ENCODE results near the gene DIS3L2.

The DIS3L2 gene

GRCh38 chr2:232061265-232061664 is 99.8 kb downstream of the DIS3L2 start:
- peaks cover 5% of the 10 kb centered on the region for H3K9me3 Mint-ChIP-seq
- H3K27me3 Mint-ChIP-seq = no peaks in the 10 kb centered on the region
- H3K4me1 Mint-ChIP-seq (ENCODE audit: low read depth) = peaks cover 35% of the 10 kb centered on the region
- H3K36me3 Mint-ChIP-seq (ENCODE audit: low read depth) = peaks cover 20% of the 10 kb centered on the region
- no peak overlapping the region for H3K27ac Mint-ChIP-seq
- no peak overlapping the region for H3K4me3 Mint-ChIP-seq

GRCh38 chr2:232073026-232073425 is 111.5 kb downstream of the DIS3L2 start:
- H3K9me3 Mint-ChIP-seq = no peaks in the 10 kb centered on the region
- no peak overlapping the region for H3K27ac Mint-ChIP-seq
- H3K36me3 Mint-ChIP-seq (ENCODE audit: low read depth) = no peaks in the 10 kb centered on the region
- H3K4me1 Mint-ChIP-seq (ENCODE audit: low read depth) = peaks cover 41% of the 10 kb centered on the region
- H3K27me3 Mint-ChIP-seq = no peaks in the 10 kb centered on the region
- H3K4me3 Mint-ChIP-seq = no peak overlapping the region

GRCh38 chr2:232073699-232074098 is 112.2 kb downstream of the DIS3L2 start:
- Mint-ChIP-seq H3K4me3 (no peak overlapping the region), H3K36me3 (ENCODE audit: low read depth) (no peaks in the 10 kb centered on the region), H3K9me3 (no peaks in the 10 kb centered on the region), H3K27me3 (no peaks in the 10 kb centered on the region), H3K27ac (no peak overlapping the region), H3K4me1 (ENCODE audit: low read depth) (peaks cover 41% of the 10 kb centered on the region)

- H3K4me1 Mint-ChIP-seq (ENCODE audit: low read depth) = peaks cover 41% of the 10 kb centered on the region
- no peak overlapping the region for H3K27ac Mint-ChIP-seq
- H3K27me3 Mint-ChIP-seq = no peaks in the 10 kb centered on the region
- H3K9me3 Mint-ChIP-seq = no peaks in the 10 kb centered on the region
- H3K36me3 Mint-ChIP-seq (ENCODE audit: low read depth) = peaks cover 3% of the 10 kb centered on the region
- H3K4me3 Mint-ChIP-seq = no peak overlapping the region
Measured at GRCh38 chr2:232075080-232075479, 113.6 kb downstream of the DIS3L2 start.

- no peaks in the 10 kb centered on the region for H3K9me3 Mint-ChIP-seq
- H3K36me3 Mint-ChIP-seq (ENCODE audit: low read depth) = peaks cover 5% of the 10 kb centered on the region
- no peaks in the 10 kb centered on the region for H3K27me3 Mint-ChIP-seq
- H3K4me1 Mint-ChIP-seq (ENCODE audit: low read depth) = peaks cover 41% of the 10 kb centered on the region
- H3K4me3 Mint-ChIP-seq = no peak overlapping the region
- peak overlapping the region; percentile 64 for H3K27ac Mint-ChIP-seq
Measured at GRCh38 chr2:232075859-232076258, 114.3 kb downstream of the DIS3L2 start.

- Mint-ChIP-seq H3K27me3 (no peaks in the 10 kb centered on the region), H3K27ac (peak overlapping the region; percentile 64), H3K4me1 (ENCODE audit: low read depth) (peaks cover 39% of the 10 kb centered on the region), H3K36me3 (ENCODE audit: low read depth) (peaks cover 9% of the 10 kb centered on the region), H3K9me3 (no peaks in the 10 kb centered on the region), H3K4me3 (no peak overlapping the region)
Measured at GRCh38 chr2:232076272-232076671, 114.8 kb downstream of the DIS3L2 start.

GRCh38 chr2:232076736-232077135 is 115.2 kb downstream of the DIS3L2 start:
- Mint-ChIP-seq H3K27ac (no peak overlapping the region), H3K36me3 (ENCODE audit: low read depth) (peaks cover 12% of the 10 kb centered on the region), H3K4me3 (no peak overlapping the region), H3K27me3 (no peaks in the 10 kb centered on the region), H3K9me3 (no peaks in the 10 kb centered on the region), H3K4me1 (ENCODE audit: low read depth) (peaks cover 34% of the 10 kb centered on the region)

- Mint-ChIP-seq H3K27me3 (no peaks in the 10 kb centered on the region), H3K36me3 (ENCODE audit: low read depth) (peaks cover 37% of the 10 kb centered on the region), H3K9me3 (peaks cover 4% of the 10 kb centered on the region), H3K27ac (no peak overlapping the region), H3K4me3 (no peak overlapping the region), H3K4me1 (ENCODE audit: low read depth) (no peaks in the 10 kb centered on the region)
Measured at GRCh38 chr2:232085164-232085563, 123.7 kb downstream of the DIS3L2 start.

GRCh38 chr2:232085826-232086425 is 124.4 kb downstream of the DIS3L2 start:
- peaks cover 39% of the 10 kb centered on the region for H3K36me3 Mint-ChIP-seq (ENCODE audit: low read depth)
- H3K27me3 Mint-ChIP-seq = no peaks in the 10 kb centered on the region
- no peak overlapping the region for H3K4me3 Mint-ChIP-seq
- H3K4me1 Mint-ChIP-seq (ENCODE audit: low read depth) = no peaks in the 10 kb centered on the region
- no peak overlapping the region for H3K27ac Mint-ChIP-seq
- peaks cover 4% of the 10 kb centered on the region for H3K9me3 Mint-ChIP-seq

- Mint-ChIP-seq H3K27ac (no peak overlapping the region), H3K36me3 (ENCODE audit: low read depth) (peaks cover 50% of the 10 kb centered on the region), H3K4me1 (ENCODE audit: low read depth) (no peaks in the 10 kb centered on the region), H3K4me3 (no peak overlapping the region), H3K9me3 (peaks cover 10% of the 10 kb centered on the region), H3K27me3 (no peaks in the 10 kb centered on the region)
Measured at GRCh38 chr2:232088771-232089170, 127.3 kb downstream of the DIS3L2 start.

GRCh38 chr2:232094201-232094600 is 132.7 kb downstream of the DIS3L2 start:
- H3K36me3 Mint-ChIP-seq (ENCODE audit: low read depth) = peaks cover 87% of the 10 kb centered on the region
- peaks cover 27% of the 10 kb centered on the region for H3K9me3 Mint-ChIP-seq

GRCh38 chr2:232094883-232095282 is 133.4 kb downstream of the DIS3L2 start:
- H3K4me3 Mint-ChIP-seq = no peak overlapping the region
- H3K36me3 Mint-ChIP-seq (ENCODE audit: low read depth) = peaks cover 86% of the 10 kb centered on the region

More at GRCh38 chr2:232094201-232094600, 132.7 kb downstream of the DIS3L2 start:
- H3K4me1 Mint-ChIP-seq (ENCODE audit: low read depth) = no peaks in the 10 kb centered on the region
- H3K27me3 Mint-ChIP-seq = no peaks in the 10 kb centered on the region
- no peak overlapping the region for H3K4me3 Mint-ChIP-seq
- H3K27ac Mint-ChIP-seq = no peak overlapping the region

GRCh38 chr2:232097260-232097659 is 135.7 kb downstream of the DIS3L2 start:
- Mint-ChIP-seq H3K36me3 (ENCODE audit: low read depth) (peaks cover 77% of the 10 kb centered on the region), H3K27me3 (no peaks in the 10 kb centered on the region), H3K27ac (no peak overlapping the region), H3K4me1 (ENCODE audit: low read depth) (no peaks in the 10 kb centered on the region), H3K4me3 (no peak overlapping the region), H3K9me3 (peaks cover 27% of the 10 kb centered on the region)

More at GRCh38 chr2:232094883-232095282, 133.4 kb downstream of the DIS3L2 start:
- Mint-ChIP-seq H3K9me3 (peaks cover 27% of the 10 kb centered on the region), H3K4me1 (ENCODE audit: low read depth) (no peaks in the 10 kb centered on the region), H3K27ac (no peak overlapping the region), H3K27me3 (no peaks in the 10 kb centered on the region)

- Mint-ChIP-seq H3K27me3 (no peaks in the 10 kb centered on the region), H3K36me3 (ENCODE audit: low read depth) (peaks cover 72% of the 10 kb centered on the region), H3K4me3 (no peak overlapping the region), H3K27ac (no peak overlapping the region), H3K4me1 (ENCODE audit: low read depth) (no peaks in the 10 kb centered on the region), H3K9me3 (peaks cover 27% of the 10 kb centered on the region)
Measured at GRCh38 chr2:232097758-232098157, 136.2 kb downstream of the DIS3L2 start.

GRCh38 chr2:232102380-232102779 is 140.9 kb downstream of the DIS3L2 start:
- Mint-ChIP-seq H3K4me3 (no peak overlapping the region), H3K4me1 (ENCODE audit: low read depth) (no peaks in the 10 kb centered on the region), H3K9me3 (no peaks in the 10 kb centered on the region), H3K27me3 (no peaks in the 10 kb centered on the region), H3K36me3 (ENCODE audit: low read depth) (peaks cover 42% of the 10 kb centered on the region), H3K27ac (no peak overlapping the region)

GRCh38 chr2:232103140-232103737 is 141.7 kb downstream of the DIS3L2 start:
- no peaks in the 10 kb centered on the region for H3K9me3 Mint-ChIP-seq
- no peak overlapping the region for H3K27ac Mint-ChIP-seq
- no peaks in the 10 kb centered on the region for H3K27me3 Mint-ChIP-seq
- peaks cover 33% of the 10 kb centered on the region for H3K36me3 Mint-ChIP-seq (ENCODE audit: low read depth)
- H3K4me3 Mint-ChIP-seq = no peak overlapping the region
- no peaks in the 10 kb centered on the region for H3K4me1 Mint-ChIP-seq (ENCODE audit: low read depth)
